HUES48 (cell line): ENCODE data around the gene CCDC51.

ENCODE experiments used
- H3K27ac ChIP-seq: one replicate; pipeline ENCODE4 v1.7.0; 2013; ENCODE audit warnings: low read depth, low read length, inconsistent platforms
- H3K27me3 ChIP-seq: 2 replicates; pipeline ENCODE4 v1.6.1; 2013; ENCODE audit warnings: mild to moderate bottlenecking, low read length; ENCODE audit not compliant: control insufficient read depth, insufficient read depth
- H3K36me3 ChIP-seq: 2 replicates; pipeline ENCODE4 v1.6.1; 2013; ENCODE audit warnings: low read length; ENCODE audit not compliant: control insufficient read depth, insufficient read depth
- H3K4me1 ChIP-seq: 2 replicates; pipeline ENCODE4 v1.6.1; 2013; ENCODE audit warnings: mild to moderate bottlenecking, low read length; ENCODE audit not compliant: control insufficient read depth, insufficient read depth
- H3K4me3 ChIP-seq: 2 replicates; pipeline ENCODE4 v1.5.1; 2013; ENCODE audit warnings: mild to moderate bottlenecking, low read depth, low read length
- H3K9ac ChIP-seq: 2 replicates; pipeline ENCODE4 v1.6.1; 2013; ENCODE audit warnings: mild to moderate bottlenecking, low read depth, low read length, moderate library complexity
- H3K9me3 ChIP-seq: 2 replicates; pipeline ENCODE4 v1.6.1; 2013; ENCODE audit warnings: low read length; ENCODE audit not compliant: control insufficient read depth, insufficient read depth

Gene CCDC51

DNA sequence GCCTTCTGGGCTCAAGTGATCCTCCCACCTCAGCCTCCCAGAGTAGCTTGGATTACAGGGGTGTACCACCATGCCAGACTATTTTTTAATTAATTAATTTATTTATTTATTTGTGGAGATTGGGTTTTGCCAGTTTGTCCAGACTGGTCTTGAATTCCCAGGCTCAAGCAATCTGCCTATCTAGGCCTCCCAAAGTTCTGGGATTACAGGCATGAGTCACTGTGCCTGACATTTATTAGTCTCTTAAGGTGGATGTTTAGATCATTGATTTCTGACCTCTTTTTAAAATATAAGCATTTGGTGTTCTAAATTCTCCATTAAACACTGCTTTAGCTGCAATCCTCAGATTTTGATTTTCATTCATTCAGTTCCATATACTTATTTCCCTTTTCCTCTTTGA, 52.3 kb downstream of the CCDC51 start:
- H3K36me3 ChIP-seq: no peaks in the 10 kb centered on the region
- no peak overlapping the region for H3K27ac ChIP-seq
- no peak overlapping the region for H3K4me3 ChIP-seq
- no peaks in the 10 kb centered on the region for H3K27me3 ChIP-seq
- H3K9me3 ChIP-seq: no peaks in the 10 kb centered on the region
- H3K9ac ChIP-seq: no peak overlapping the region
- H3K4me1 ChIP-seq: no peaks in the 10 kb centered on the region
